ENCODE results near the gene IFNG. TPM values are rescaled to one million over a fixed set of nuclear protein-coding genes. Genes with fewer than 3 reads are reported as not detected.

Gene IFNG
- total and polyA plus RNA-seq, 8 donors: not detected

- Histone ChIP-seq H3K27me3 (no peaks in the 10 kb centered on the region), H3K27ac (no peak overlapping the region), H3K4me3 (no peak overlapping the region), H3K9me3 (no peaks in the 10 kb centered on the region), H3K36me3 (no peaks in the 10 kb centered on the region), H3K4me1 (no peaks in the 10 kb centered on the region)
- DNase-seq: no peak
- TF ChIP-seq POLR2A (IDR thresholded peaks at IDR 0.05) (no peak), EP300 (IDR thresholded peaks at IDR 0.05) (no peak), POLR2AphosphoS5 (IDR thresholded peaks at IDR 0.05) (no peak)
- TF ChIP-seq, protein P1, sequence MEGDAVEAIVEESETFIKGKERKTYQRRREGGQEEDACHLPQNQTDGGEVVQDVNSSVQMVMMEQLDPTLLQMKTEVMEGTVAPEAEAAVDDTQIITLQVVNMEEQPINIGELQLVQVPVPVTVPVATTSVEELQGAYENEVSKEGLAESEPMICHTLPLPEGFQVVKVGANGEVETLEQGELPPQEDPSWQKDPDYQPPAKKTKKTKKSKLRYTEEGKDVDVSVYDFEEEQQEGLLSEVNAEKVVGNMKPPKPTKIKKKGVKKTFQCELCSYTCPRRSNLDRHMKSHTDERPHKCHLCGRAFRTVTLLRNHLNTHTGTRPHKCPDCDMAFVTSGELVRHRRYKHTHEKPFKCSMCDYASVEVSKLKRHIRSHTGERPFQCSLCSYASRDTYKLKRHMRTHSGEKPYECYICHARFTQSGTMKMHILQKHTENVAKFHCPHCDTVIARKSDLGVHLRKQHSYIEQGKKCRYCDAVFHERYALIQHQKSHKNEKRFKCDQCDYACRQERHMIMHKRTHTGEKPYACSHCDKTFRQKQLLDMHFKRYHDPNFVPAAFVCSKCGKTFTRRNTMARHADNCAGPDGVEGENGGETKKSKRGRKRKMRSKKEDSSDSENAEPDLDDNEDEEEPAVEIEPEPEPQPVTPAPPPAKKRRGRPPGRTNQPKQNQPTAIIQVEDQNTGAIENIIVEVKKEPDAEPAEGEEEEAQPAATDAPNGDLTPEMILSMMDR (IDR thresholded peaks at IDR 0.05): no peak
- 31 to 62% (median 40%) methylated on average over 1 of the region's 1 CpG for WGBS, 5 donors
- intact Hi-C loops (cut with DNase I; ENCODE audit: low total_unique reads): no loop called here
These were observed 49.9 kb downstream of the IFNG start for GRCh38 chr12:68109444-68110217.

GRCh38 chr12:68109001-68109400 is 50.5 kb downstream of the IFNG start:
- no peaks in the 10 kb centered on the region for H3K27me3 ChIP-seq
- H3K27ac ChIP-seq: no peak overlapping the region
- H3K4me1 ChIP-seq: no peaks in the 10 kb centered on the region
- no peaks in the 10 kb centered on the region for H3K9me3 ChIP-seq
- intact Hi-C loops (cut with DNase I; ENCODE audit: low total_unique reads): no loop called here
- no peaks in the 10 kb centered on the region for H3K36me3 ChIP-seq
- TF ChIP-seq EP300 (IDR thresholded peaks at IDR 0.05): no peak
- no peak for TF ChIP-seq POLR2A (IDR thresholded peaks at IDR 0.05)
- no peak for TF ChIP-seq POLR2AphosphoS5 (IDR thresholded peaks at IDR 0.05)
- TF ChIP-seq, protein P1 (IDR thresholded peaks at IDR 0.05): no peak
- H3K4me3 ChIP-seq: no peak overlapping the region
- DNase-seq: no peak

- TF ChIP-seq EP300 (IDR thresholded peaks at IDR 0.05) (no peak), POLR2AphosphoS5 (IDR thresholded peaks at IDR 0.05) (no peak), POLR2A (IDR thresholded peaks at IDR 0.05) (no peak)
- TF ChIP-seq, protein P1 (IDR thresholded peaks at IDR 0.05): no peak
- intact Hi-C loops (cut with DNase I; ENCODE audit: low total_unique reads): no loop called here
- no peak for DNase-seq
- Histone ChIP-seq H3K4me3 (no peak overlapping the region), H3K27me3 (no peaks in the 10 kb centered on the region), H3K9me3 (no peaks in the 10 kb centered on the region), H3K4me1 (no peaks in the 10 kb centered on the region), H3K36me3 (no peaks in the 10 kb centered on the region), H3K27ac (no peak overlapping the region)
- WGBS, 5 donors: 80 to 89% (median 82%) methylated on average over 1 of the region's 1 CpG
These were observed 52.9 kb downstream of the IFNG start for GRCh38 chr12:68106660-68107059.

- Histone ChIP-seq H3K4me3 (no peak overlapping the region), H3K4me1 (no peaks in the 10 kb centered on the region), H3K27me3 (no peaks in the 10 kb centered on the region), H3K9me3 (no peaks in the 10 kb centered on the region), H3K36me3 (no peaks in the 10 kb centered on the region), H3K27ac (no peak overlapping the region)
- intact Hi-C loops (cut with DNase I; ENCODE audit: low total_unique reads): no loop called here
- DNase-seq: no peak
- TF ChIP-seq, protein P1 (IDR thresholded peaks at IDR 0.05): no peak
- TF ChIP-seq POLR2AphosphoS5 (IDR thresholded peaks at IDR 0.05): no peak
- no peak for TF ChIP-seq POLR2A (IDR thresholded peaks at IDR 0.05)
- no peak for TF ChIP-seq EP300 (IDR thresholded peaks at IDR 0.05)
- 52 to 80% (median 73%) methylated on average over 5 of the region's 5 CpGs for WGBS, 5 donors
These were observed 53.4 kb downstream of the IFNG start for GRCh38 chr12:68106160-68106559.

Other genes starting within 250 kb of the IFNG start
- not detected for gene IFNG-AS1, start 170.3 kb downstream of the IFNG start, total RNA-seq
- gene IFNG-AS1, start 170.3 kb downstream of the IFNG start, polyA plus RNA-seq: not detected
- not detected for gene IL26, start 66.1 kb upstream of the IFNG start, total RNA-seq
- not detected for gene IL26, start 66.1 kb upstream of the IFNG start, polyA plus RNA-seq
- not detected for gene IL22, start 93.9 kb upstream of the IFNG start, total RNA-seq
- gene IL22, start 93.9 kb upstream of the IFNG start, polyA plus RNA-seq: under 1 TPM in 1 of 3 donors, not detected in 2; 0.15 TPM
- gene MDM1, start 172.6 kb upstream of the IFNG start, total RNA-seq: 10 to 100 TPM in 4 of 5 donors, 1 to 10 TPM in 1; 5.8 to 41.4 (median 17.4) TPM
- gene MDM1, start 172.6 kb upstream of the IFNG start, polyA plus RNA-seq: 1 to 10 TPM; 3.9 to 9.0 (median 7.2) TPM